OCI-LY7 (cell line): ENCODE results near the gene TCF15. TPM values are rescaled to one million over a fixed set of nuclear protein-coding genes. Genes with fewer than 3 reads are reported as not detected.
A peak's percentile ranks its signal among the peaks of the same experiment; 100 is the strongest.

Source experiments
- BruUV-seq: library from RNA; stranded (reverse); fragments of 400-500 nt; replicated peaks from 2 replicates; lab custom pipeline; 2021; lab: Mats Ljungman, UMichigan
- CTCF ChIA-PET: fragments of 300-600 bp; sonication (Branson Sonifier 250); formaldehyde crosslinking; loops from one replicate; lab custom pipeline; 2022; ENCODE audit warnings: antibody characterized with exemption; ENCODE audit not compliant: unreplicated experiment; lab: Charles Lee
- POLR2A ChIA-PET: fragments of 300-600 bp; sonication (Branson Sonifier 250); formaldehyde crosslinking; loops from one replicate; lab custom pipeline; 2022; ENCODE audit warnings: antibody characterized with exemption; lab: Charles Lee
- DNase-seq: peaks from one replicate; pipeline ENCODE4 v3.0.0-alpha.2; 2015; ENCODE audit warnings: low spot score
- H2AFZ ChIP-seq: fragments of 200-600 bp; sonication (generic), shearing (Covaris generic); 2 replicates; pipeline ENCODE4 v1.6.1; 2014; ENCODE audit warnings: mild to moderate bottlenecking, antibody characterized with exemption, low read length, moderate library complexity
- H3K27ac ChIP-seq: fragments of 200-600 bp; sonication (generic); 2 replicates; pipeline ENCODE4 v1.5.1; 2014; ENCODE audit warnings: mixed run types, low read depth, mild to moderate bottlenecking, moderate library complexity, low read length, inconsistent platforms; ENCODE audit not compliant: poor library complexity, severe bottlenecking
- H3K36me3 ChIP-seq: fragments of 200-600 bp; sonication (generic); 2 replicates; pipeline ENCODE4 v1.6.1; 2014; ENCODE audit warnings: mild to moderate bottlenecking, antibody characterized with exemption, low read length, moderate library complexity, mixed read lengths; ENCODE audit not compliant: insufficient read depth
- H3K4me1 ChIP-seq: fragments of 200-600 bp; sonication (generic); 2 replicates; pipeline ENCODE4 v1.5.1; 2014; ENCODE audit warnings: mild to moderate bottlenecking, low read length; ENCODE audit not compliant: insufficient read depth, poor library complexity, severe bottlenecking
- H3K4me2 ChIP-seq: fragments of 200-600 bp; sonication (generic); 2 replicates; pipeline ENCODE4 v1.6.1; 2014; ENCODE audit warnings: mild to moderate bottlenecking, low read length
- H3K4me3 ChIP-seq: fragments of 200-600 bp; sonication (generic); 2 replicates; pipeline ENCODE4 v1.5.1; 2014; ENCODE audit warnings: mild to moderate bottlenecking, low read depth, low read length; ENCODE audit not compliant: poor library complexity, severe bottlenecking
- H3K79me2 ChIP-seq: fragments of 200-600 bp; sonication (generic); 2 replicates; pipeline ENCODE4 v1.6.1; 2016; ENCODE audit warnings: low read depth, mild to moderate bottlenecking, low read length, moderate library complexity, mixed read lengths; ENCODE audit not compliant: insufficient read depth
- H3K9me2 ChIP-seq: fragments of 200-600 bp; sonication (generic); 2 replicates; pipeline ENCODE4 v1.6.1; 2016; ENCODE audit warnings: mild to moderate bottlenecking, low read length, mixed read lengths; ENCODE audit not compliant: insufficient read depth
- H3K9me3 ChIP-seq: fragments of 200-600 bp; sonication (generic); 2 replicates; pipeline ENCODE4 v1.6.1; 2014; ENCODE audit warnings: mild to moderate bottlenecking, mixed run types, low read length, mixed read lengths
- H4K20me1 ChIP-seq: fragments of 200-600 bp; sonication (generic); 2 replicates; pipeline ENCODE4 v1.6.1; 2014; ENCODE audit warnings: mild to moderate bottlenecking, antibody characterized with exemption, low read length, moderate library complexity, mixed read lengths; ENCODE audit not compliant: insufficient read depth
- CTCF ChIP-seq: fragments of 200-600 bp; sonication (generic); conservative IDR thresholded peaks from 2 replicates; pipeline ENCODE4 v1.5.1; 2014; ENCODE audit warnings: mild to moderate bottlenecking, antibody characterized with exemption, low read length, moderate library complexity, mixed read lengths
- EZH2phosphoT487 ChIP-seq: fragments of 200-600 bp; sonication (generic); IDR thresholded peaks from 2 replicates; pipeline ENCODE4 v1.6.1; 2018; ENCODE audit warnings: low read depth, borderline replicate concordance, mild to moderate bottlenecking, mixed run types, antibody characterized with exemption, low read length, moderate library complexity, mixed read lengths
- intact Hi-C: fragments of 100-400 bp; cut with micrococcal nuclease; formaldehyde crosslinking; loops from one replicate; pipeline ENCODE4 v1.10.0; 2022; ENCODE audit not compliant: unreplicated experiment
- total RNA-seq, 2 experiments: library from RNA; depleted of rRNA in 1 of 2; stranded (reverse); fragments of >200 nt in 1 of 2; shearing (Covaris generic) in 1 of 2; gene quantifications; 2 replicates each; pipeline ENCODE4 v1.2.3, GENCODE V29; 2014 to 2022

TCF15 gene
- total RNA-seq, 2 experiments from 2014 or later, result not detected

- TF ChIP-seq EZH2phosphoT487, result no peak
- no peak for TF ChIP-seq CTCF
- ChIA-PET POLR2A (no interaction called here), CTCF (no interaction called here)
- H3K79me2 ChIP-seq, result peaks cover 24% of the 10 kb centered on the region; the same call in 1 of the 2 replicates
- H3K4me2 ChIP-seq, result no peak overlapping the region
- DNase-seq, result no peak
- H3K9me2 ChIP-seq, result no peaks in the 10 kb centered on the region
- 0 out of 2 replicates have a peak, but pooled peaks cover 4% of the 10 kb centered on the region for H4K20me1 ChIP-seq
- H3K36me3 ChIP-seq, result peaks cover 44% of the 10 kb centered on the region
- peaks cover 18% of the 10 kb centered on the region for H3K4me1 ChIP-seq
- H3K4me3 ChIP-seq, result no peak overlapping the region
- no peak overlapping the region for H2AFZ ChIP-seq
- BruUV-seq, result no TSS peak
- intact Hi-C loops, result loop anchor here (10.0 kb wide), 1 partner anchor 185 kb away; the partner anchor contains the start of gene FAM110A
- no peak overlapping the region for H3K27ac ChIP-seq
- peaks cover 5% of the 10 kb centered on the region; the same call in 1 of the 2 replicates for H3K9me3 ChIP-seq
Measured at GRCh38 chr20:650281-650680, 40.2 kb upstream of the TCF15 start.

- Histone ChIP-seq H2AFZ (no peak overlapping the region), H3K4me2 (no peak overlapping the region), H3K79me2 (peaks cover 21% of the 10 kb centered on the region; the same call in 1 of the 2 replicates), H3K36me3 (peaks cover 44% of the 10 kb centered on the region), H3K9me2 (no peaks in the 10 kb centered on the region), H3K4me1 (peaks cover 9% of the 10 kb centered on the region), H3K27ac (no peak overlapping the region), H3K4me3 (no peak overlapping the region), H4K20me1 (0 out of 2 replicates have a peak, but pooled peaks cover 4% of the 10 kb centered on the region), H3K9me3 (peaks cover 5% of the 10 kb centered on the region; the same call in 1 of the 2 replicates)
- POLR2A ChIA-PET, result interaction anchor here (0.7 kb wide), 1 partner anchor 10 kb away, joined by 3 read pairs; no protein-coding TSS in a partner anchor
- CTCF ChIA-PET, result no interaction called here
- intact Hi-C loops, result loop anchor here (5.0 kb wide), 1 partner anchor 105 kb away; the partner anchor contains the start of gene CSNK2A1
- TF ChIP-seq CTCF (no peak), EZH2phosphoT487 (no peak)
- no peak for DNase-seq
- BruUV-seq, result TSS peak; percentile 42
Measured at GRCh38 chr20:647479-648019, 37.4 kb upstream of the TCF15 start.

- H4K20me1 ChIP-seq, result 0 out of 2 replicates have a peak, but pooled peaks cover 3% of the 10 kb centered on the region
- TF ChIP-seq CTCF (no peak), EZH2phosphoT487 (no peak)
- H3K9me2 ChIP-seq, result no peaks in the 10 kb centered on the region
- no TSS peak for BruUV-seq
- H3K9me3 ChIP-seq, result peaks cover 5% of the 10 kb centered on the region; the same call in 1 of the 2 replicates
- no peak overlapping the region for H3K27ac ChIP-seq
- ChIA-PET CTCF (no interaction called here), POLR2A (no interaction called here)
- H3K4me1 ChIP-seq, result peaks cover 8% of the 10 kb centered on the region
- H2AFZ ChIP-seq, result no peak overlapping the region
- DNase-seq, result no peak
- H3K36me3 ChIP-seq, result peaks cover 44% of the 10 kb centered on the region
- intact Hi-C loops, result loop anchor here (5.0 kb wide), 1 partner anchor 105 kb away; the partner anchor contains the start of gene CSNK2A1
- peaks cover 14% of the 10 kb centered on the region; the same call in 1 of the 2 replicates for H3K79me2 ChIP-seq
- H3K4me3 ChIP-seq, result no peak overlapping the region
- H3K4me2 ChIP-seq, result no peak overlapping the region
Measured at GRCh38 chr20:646868-647233, 36.7 kb upstream of the TCF15 start.
